ENCODE results near the gene NIPSNAP2. TPM values are rescaled to one million over a fixed set of nuclear protein-coding genes. Genes with fewer than 3 reads are reported as not detected.

Gene NIPSNAP2
- total RNA-seq, 1 experiment from 2014 or later, result 62.4 TPM

GRCh38 chr7:55957190-55957589 is 7.2 kb upstream of the NIPSNAP2 start:
- intact Hi-C loops (cut with micrococcal nuclease), result loop anchor here (10.0 kb wide), 1 partner anchor 1192 kb away; no protein-coding TSS in a partner anchor
- Histone ChIP-seq H3K27me3 (ENCODE audit: insufficient read depth, low read length) (no peaks in the 10 kb centered on the region), H2AFZ (ENCODE audit: low read depth, low read length, poor library complexity, severe bottlenecking) (no peak overlapping the region), H3K9me3 (ENCODE audit: control insufficient read depth in 1 of 2, insufficient read depth in 1 of 2, low read depth in 1 of 2, low read length in 2 of 2) (no peaks in the 10 kb centered on the region), H3K36me3 (ENCODE audit: control insufficient read depth in 1 of 2, insufficient read depth in 2 of 2, low read length in 2 of 2) (peaks cover 13 to 16% of the 10 kb centered on the region in 2 experiments; a peak in 3 of 4 replicates), H3K9me2 (ENCODE audit: insufficient read depth) (no peaks in the 10 kb centered on the region), H3K4me2 (ENCODE audit: low read length) (no peak overlapping the region), H4K20me1 (ENCODE audit: insufficient read depth) (no peaks in the 10 kb centered on the region), H3K4me3 (replicated peaks in 1 of 2; ENCODE audit: low read depth in 1 of 2, low read length in 2 of 2) (no peak overlapping the region), H3K27ac (ENCODE audit: low read depth, low read length) (no peak overlapping the region), H3K4me1 (ENCODE audit: control insufficient read depth in 1 of 2, insufficient read depth in 2 of 2, low read length in 2 of 2) (peaks cover 0 to 5% of the 10 kb centered on the region in 2 experiments; a peak in 1 of 4 replicates), H3K9ac (ENCODE audit: low read length) (no peak overlapping the region), H3K79me2 (ENCODE audit: insufficient read depth, low read length) (peaks cover 21% of the 10 kb centered on the region)
- TF ChIP-seq CTCF (IDR thresholded peaks at IDR 0.05 in 2 of 3, conservative IDR thresholded peaks at IDR 0.05 in 1 of 3; ENCODE audit: borderline replicate concordance in 1 of 3, insufficient read depth in 1 of 3, low read depth in 2 of 3, low read length in 2 of 3) (no peak), POLR2A (IDR thresholded peaks at IDR 0.05; ENCODE audit: borderline replicate concordance, extremely low read depth, insufficient read depth, insufficient read length) (no peak), REST (IDR thresholded peaks at IDR 0.05; ENCODE audit: low read depth) (no peak), ZFX (IDR thresholded peaks at IDR 0.05) (no peak), ZBTB33 (IDR thresholded peaks at IDR 0.05; ENCODE audit: extremely low read depth, insufficient replicate concordance, low read length) (no peak), ATF3 (IDR thresholded peaks at IDR 0.05) (no peak), CBX3 (IDR thresholded peaks at IDR 0.05; ENCODE audit: low read depth) (no peak), EGR1 (IDR thresholded peaks at IDR 0.05; ENCODE audit: low read depth) (no peak), TCF7L2 (IDR thresholded peaks at IDR 0.05; ENCODE audit: borderline replicate concordance, extremely low read depth, insufficient read depth, insufficient read length) (no peak), JUND (IDR thresholded peaks at IDR 0.05) (no peak), POLR2AphosphoS5 (IDR thresholded peaks at IDR 0.05; ENCODE audit: low read depth, low read length) (no peak), RAD21 (IDR thresholded peaks at IDR 0.05; ENCODE audit: low read depth) (no peak), YY1 (IDR thresholded peaks at IDR 0.05; ENCODE audit: extremely low read depth, insufficient replicate concordance, low read depth, low read length) (no peak), SP1 (IDR thresholded peaks at IDR 0.05; ENCODE audit: low read depth) (no peak), EZH2phosphoT487 (IDR thresholded peaks at IDR 0.05; ENCODE audit: borderline replicate concordance) (no peak), SRF (IDR thresholded peaks at IDR 0.05; ENCODE audit: low read depth) (no peak), ZNF274 (IDR thresholded peaks at IDR 0.05; ENCODE audit: low read depth, low read length) (no peak)
- POLR2A ChIA-PET, result no interaction called here
- DNase-seq (ENCODE audit: low read depth, low spot score) (no peak), ATAC-seq (no peak)
- no TSS peak for BruUV-seq (replicated peaks)
- CTCF ChIA-PET, result no interaction called here
- RAD21 ChIA-PET (ENCODE audit: low non-redundant PET in 1 of 2, low total read pairs in 2 of 2, uncharacterized antibody in 2 of 2, unreplicated experiment in 2 of 2), result no interaction called here

All from HCT116 (cell line).